Measurements from ENCODE around the gene RPS8.

- no peak for TF ChIP-seq EZH2 (IDR thresholded peaks at IDR 0.05; ENCODE audit: insufficient read depth, low read length)
- TF ChIP-seq, protein P1, sequence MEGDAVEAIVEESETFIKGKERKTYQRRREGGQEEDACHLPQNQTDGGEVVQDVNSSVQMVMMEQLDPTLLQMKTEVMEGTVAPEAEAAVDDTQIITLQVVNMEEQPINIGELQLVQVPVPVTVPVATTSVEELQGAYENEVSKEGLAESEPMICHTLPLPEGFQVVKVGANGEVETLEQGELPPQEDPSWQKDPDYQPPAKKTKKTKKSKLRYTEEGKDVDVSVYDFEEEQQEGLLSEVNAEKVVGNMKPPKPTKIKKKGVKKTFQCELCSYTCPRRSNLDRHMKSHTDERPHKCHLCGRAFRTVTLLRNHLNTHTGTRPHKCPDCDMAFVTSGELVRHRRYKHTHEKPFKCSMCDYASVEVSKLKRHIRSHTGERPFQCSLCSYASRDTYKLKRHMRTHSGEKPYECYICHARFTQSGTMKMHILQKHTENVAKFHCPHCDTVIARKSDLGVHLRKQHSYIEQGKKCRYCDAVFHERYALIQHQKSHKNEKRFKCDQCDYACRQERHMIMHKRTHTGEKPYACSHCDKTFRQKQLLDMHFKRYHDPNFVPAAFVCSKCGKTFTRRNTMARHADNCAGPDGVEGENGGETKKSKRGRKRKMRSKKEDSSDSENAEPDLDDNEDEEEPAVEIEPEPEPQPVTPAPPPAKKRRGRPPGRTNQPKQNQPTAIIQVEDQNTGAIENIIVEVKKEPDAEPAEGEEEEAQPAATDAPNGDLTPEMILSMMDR (IDR thresholded peaks at IDR 0.05; ENCODE audit: insufficient read depth, low read depth, low read length), result no peak
Measured at GRCh38 chr1:44777969-44778635, 2.8 kb downstream of the RPS8 start.

All from astrocyte (in vitro differentiated cells and primary cell).